Measurements from ENCODE around the gene GNLY. TPM values are rescaled to one million over a fixed set of nuclear protein-coding genes. Genes with fewer than 3 reads are reported as not detected.
"Not testable (repeated sequence)": the region's sequence is repeated elsewhere in the genome, so short reads cannot be mapped to it uniquely, and the experiment has no call there.

Gene GNLY
- not detected for total RNA-seq

- no peak for DNase-seq
Observed at GRCh38 chr2:85694052-85695025, at the start of gene GNLY. GNLY (plus strand) TSS chr2:85694358; CDS start chr2:85694419, 61 bp downstream.

- DNase-seq, result no peak
Observed at GRCh38 chr2:85644909-85645308, 49.2 kb upstream of the GNLY start.

- DNase-seq, result no peak
Observed at GRCh38 chr2:85646166-85646565, 48.0 kb upstream of the GNLY start.

GRCh38 chr2:85647823-85648526 lies 46.2 kb upstream of the GNLY start:
- no peak for DNase-seq

- DNase-seq, result no peak
Observed at GRCh38 chr2:85648619-85649018, 45.5 kb upstream of the GNLY start.

GRCh38 chr2:85649201-85650190 lies 44.7 kb upstream of the GNLY start:
- DNase-seq, result no peak

GRCh38 chr2:85650456-85650855 lies 43.7 kb upstream of the GNLY start:
- no peak for DNase-seq

- DNase-seq, result no peak
Observed at GRCh38 chr2:85651097-85651496, 43.1 kb upstream of the GNLY start.

- DNase-seq, result no peak
Observed at GRCh38 chr2:85652056-85652455, 42.1 kb upstream of the GNLY start.

- DNase-seq, result no peak
Observed at GRCh38 chr2:85653996-85654395, 40.2 kb upstream of the GNLY start.

- no peak for DNase-seq
Observed at GRCh38 chr2:85655961-85656417, 38.2 kb upstream of the GNLY start.

GRCh38 chr2:85656468-85656867 lies 37.7 kb upstream of the GNLY start:
- no peak for DNase-seq

GRCh38 chr2:85657399-85657798 lies 36.8 kb upstream of the GNLY start:
- DNase-seq, result not testable (repeated sequence)

- DNase-seq, result no peak
Observed at GRCh38 chr2:85659324-85659981, 34.7 kb upstream of the GNLY start.

GRCh38 chr2:85660301-85660700 lies 33.9 kb upstream of the GNLY start:
- not testable (repeated sequence) for DNase-seq

GRCh38 chr2:85660725-85661124 lies 33.4 kb upstream of the GNLY start:
- DNase-seq, result no peak

GRCh38 chr2:85661139-85661858 lies 32.9 kb upstream of the GNLY start:
- no peak for DNase-seq

- no peak for DNase-seq
Observed at GRCh38 chr2:85662899-85663593, 31.1 kb upstream of the GNLY start.

GRCh38 chr2:85663594-85664565 lies 30.3 kb upstream of the GNLY start:
- no peak for DNase-seq

Data from occipital lobe (tissue), 2 donors.